Tibial nerve (tissue), 4 donors: ENCODE measurements around the gene CHIC2.
A peak's percentile ranks its signal among the peaks of the same experiment; 100 is the strongest.

Experiments
- EP300 ChIP-seq, 2 donors: sonication (generic); formaldehyde crosslinking; IDR thresholded peaks; one replicate each; pipeline ENCODE4 v1.6.1; 2017; ENCODE audit warnings: antibody characterized with exemption in 2 of 2, mild to moderate bottlenecking in 1 of 2
- POLR2A ChIP-seq, 2 donors: fragments of 450-650 bp; IDR thresholded peaks; one replicate each; pipeline ENCODE4 v1.6.1; 2017; ENCODE audit warnings: antibody characterized with exemption in 2 of 2, mild to moderate bottlenecking in 2 of 2, moderate library complexity in 2 of 2
- TF ChIP-seq, protein P1 (sequence below), 5 experiments: fragments of 200-600 bp in 3 of 5; fragments of 450-650 bp in 2 of 5; sonication (generic) in 3 of 5; IDR thresholded peaks; one replicate each; pipeline ENCODE4 v1.5.1; 2016 to 2019; ENCODE audit warnings: antibody characterized with exemption in 5 of 5, mild to moderate bottlenecking in 3 of 5, moderate library complexity in 2 of 5

DNA sequence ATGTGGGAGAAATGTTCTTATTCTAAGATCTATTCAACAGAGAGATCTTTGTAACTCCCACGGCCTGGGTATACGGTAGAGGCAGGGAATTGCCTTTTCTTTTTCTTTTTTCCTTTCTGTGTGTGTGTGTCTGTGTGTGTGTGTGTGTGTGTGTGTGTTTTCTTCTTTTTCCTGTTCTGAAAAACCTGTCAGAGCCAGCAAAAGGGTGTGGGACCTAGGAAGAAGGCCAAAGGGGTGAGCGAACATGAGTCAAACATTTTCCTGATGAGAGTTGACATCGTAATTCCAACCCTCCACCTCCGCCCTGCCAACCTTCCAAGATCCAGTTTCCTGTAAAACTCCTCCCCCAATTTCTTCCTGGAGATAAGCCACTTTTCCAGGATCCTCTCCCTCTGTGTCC is 2.8 kb upstream of the CHIC2 start:
- TF ChIP-seq, protein P1, sequence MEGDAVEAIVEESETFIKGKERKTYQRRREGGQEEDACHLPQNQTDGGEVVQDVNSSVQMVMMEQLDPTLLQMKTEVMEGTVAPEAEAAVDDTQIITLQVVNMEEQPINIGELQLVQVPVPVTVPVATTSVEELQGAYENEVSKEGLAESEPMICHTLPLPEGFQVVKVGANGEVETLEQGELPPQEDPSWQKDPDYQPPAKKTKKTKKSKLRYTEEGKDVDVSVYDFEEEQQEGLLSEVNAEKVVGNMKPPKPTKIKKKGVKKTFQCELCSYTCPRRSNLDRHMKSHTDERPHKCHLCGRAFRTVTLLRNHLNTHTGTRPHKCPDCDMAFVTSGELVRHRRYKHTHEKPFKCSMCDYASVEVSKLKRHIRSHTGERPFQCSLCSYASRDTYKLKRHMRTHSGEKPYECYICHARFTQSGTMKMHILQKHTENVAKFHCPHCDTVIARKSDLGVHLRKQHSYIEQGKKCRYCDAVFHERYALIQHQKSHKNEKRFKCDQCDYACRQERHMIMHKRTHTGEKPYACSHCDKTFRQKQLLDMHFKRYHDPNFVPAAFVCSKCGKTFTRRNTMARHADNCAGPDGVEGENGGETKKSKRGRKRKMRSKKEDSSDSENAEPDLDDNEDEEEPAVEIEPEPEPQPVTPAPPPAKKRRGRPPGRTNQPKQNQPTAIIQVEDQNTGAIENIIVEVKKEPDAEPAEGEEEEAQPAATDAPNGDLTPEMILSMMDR (IDR thresholded peaks at IDR 0.05), result no peak
- no peak for TF ChIP-seq POLR2A (IDR thresholded peaks at IDR 0.05)
- TF ChIP-seq EP300 (IDR thresholded peaks at IDR 0.05), result peak in 1 of 2 donors; percentile 61
